Measurements from ENCODE around the gene AQP9.
"Not testable (repeated sequence)": the region's sequence is repeated elsewhere in the genome, so short reads cannot be mapped to it uniquely, and the experiment has no call there.

AQP9 gene

GRCh38 chr15:58138106-58138505 is at the start of gene AQP9:
TSS of gene AQP9 (plus strand) at chr15:58138381. CDS start at chr15:58138566, 185 bp downstream.
- no peak for DNase-seq (ENCODE audit: low spot score)

DNA sequence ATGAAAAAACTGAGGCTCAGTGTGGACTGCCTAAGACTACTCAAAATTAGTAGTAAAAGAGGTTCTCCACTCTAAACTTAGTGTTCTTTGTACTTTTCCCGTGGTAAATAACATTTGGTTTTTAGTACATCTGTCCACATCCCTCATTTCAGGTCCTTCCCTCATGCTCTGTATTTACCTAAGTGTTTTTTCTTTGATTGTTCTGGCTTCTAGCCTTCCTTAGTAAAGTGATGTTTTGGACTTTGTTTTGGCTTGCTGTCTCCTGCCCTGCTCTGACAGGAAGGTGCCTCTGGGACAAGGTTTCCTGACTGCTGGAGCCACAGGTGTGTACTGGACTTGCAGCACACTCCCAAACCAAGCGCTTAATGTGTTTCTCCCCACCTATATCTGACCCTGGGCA is 42.8 kb upstream of the AQP9 start:
- no peak for DNase-seq (ENCODE audit: low spot score)

DNA sequence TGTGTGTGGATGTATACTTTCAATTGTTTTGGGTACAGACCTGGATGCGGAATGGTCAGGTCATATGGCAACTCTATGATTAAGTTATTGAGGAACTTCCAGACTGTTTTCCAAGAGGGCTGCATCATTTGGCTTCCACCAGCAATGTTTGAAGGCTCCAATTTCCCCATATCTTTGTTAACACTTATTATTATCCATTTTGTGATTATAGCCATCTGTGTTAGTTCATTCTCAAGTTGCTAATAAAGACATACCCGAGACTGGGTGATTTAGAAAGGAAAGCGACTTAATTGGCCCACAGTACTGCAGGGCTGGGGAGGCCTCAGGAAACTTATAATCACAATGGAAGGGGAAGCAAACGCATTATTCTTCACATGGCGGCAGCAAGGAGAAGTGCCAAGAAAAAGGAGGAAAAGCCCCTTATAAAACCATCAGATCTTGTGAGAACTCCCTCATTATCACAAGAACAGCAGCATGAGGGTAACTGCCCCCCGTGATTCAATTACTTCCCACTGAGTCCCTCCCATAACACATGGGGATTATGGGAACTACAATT is 41.6 kb upstream of the AQP9 start:
- DNase-seq (ENCODE audit: low spot score), result no peak

GRCh38 chr15:58103482-58103881 is 34.7 kb upstream of the AQP9 start:
- DNase-seq (ENCODE audit: low spot score), result no peak

DNA sequence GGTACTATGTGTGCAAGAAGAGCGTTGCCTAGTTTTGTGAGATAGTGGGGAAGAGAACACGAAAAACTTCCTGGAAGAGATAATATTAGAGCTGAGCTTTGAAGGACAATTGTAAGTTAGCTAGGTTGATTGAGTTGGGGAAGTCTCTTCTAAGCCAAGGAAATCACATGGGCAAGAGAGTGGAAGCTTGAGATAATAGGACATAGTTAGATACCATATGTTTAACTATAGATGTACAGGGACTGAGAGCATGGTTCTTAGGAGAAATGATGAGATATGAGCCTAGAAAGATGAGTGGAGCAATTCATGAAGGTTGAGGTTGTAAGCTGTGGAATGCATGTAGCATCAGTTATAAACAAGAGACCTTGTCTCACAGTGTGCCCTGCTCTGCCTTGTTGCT is 30.1 kb upstream of the AQP9 start:
- DNase-seq (ENCODE audit: low spot score), result no peak

DNA sequence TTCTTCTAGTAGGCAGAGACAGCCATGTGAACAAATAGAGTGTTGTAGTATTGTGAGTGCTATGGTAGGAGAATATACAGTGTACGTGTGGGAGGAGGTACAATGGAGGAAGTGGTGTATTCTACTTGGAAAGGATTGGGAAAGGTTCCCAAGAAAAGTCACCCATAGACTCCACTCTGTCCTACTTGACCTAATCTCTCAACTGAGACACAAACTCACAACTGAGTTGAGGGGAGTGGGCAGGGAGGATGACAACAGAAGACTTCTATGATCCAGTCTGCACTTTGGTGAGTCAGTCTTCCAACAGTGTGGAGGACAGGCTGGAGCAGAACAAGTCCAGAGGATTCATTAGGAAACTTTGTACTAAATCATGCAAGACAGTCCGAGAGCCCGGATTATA is 28.8 kb upstream of the AQP9 start:
- no peak for DNase-seq (ENCODE audit: low spot score)

DNA sequence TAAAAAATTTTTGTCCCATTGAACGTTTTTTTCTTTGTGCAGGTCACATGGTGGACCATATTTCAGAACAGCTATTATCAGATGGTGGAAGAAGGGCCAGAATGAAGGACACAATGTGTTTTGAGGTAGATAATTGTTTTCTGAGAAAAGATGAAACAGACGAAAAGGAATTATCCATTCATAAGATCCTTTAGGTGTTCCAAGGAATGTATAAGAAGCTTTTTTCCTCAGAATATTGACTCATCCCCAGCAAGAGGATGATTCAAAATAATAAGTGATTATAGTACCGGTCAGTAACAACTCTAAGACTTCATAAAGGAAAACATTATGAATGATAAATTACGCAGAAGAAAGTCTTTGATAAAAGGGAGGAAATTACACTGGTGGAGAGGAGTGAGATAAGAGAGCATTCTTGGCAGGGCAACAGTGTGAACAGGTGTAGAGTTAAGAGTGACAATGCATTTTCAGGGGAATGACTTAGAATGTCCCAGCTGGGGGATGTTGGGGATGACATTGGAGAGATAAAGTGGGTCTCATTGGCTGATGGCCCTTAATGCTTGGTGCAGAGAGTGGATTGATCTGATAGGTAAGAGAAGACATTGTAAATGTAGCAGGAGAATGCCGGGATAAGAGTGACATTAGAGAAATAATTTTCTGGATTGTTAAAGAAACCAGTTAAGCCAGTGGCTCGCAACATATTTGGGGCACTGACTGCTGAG is 27.0 kb upstream of the AQP9 start:
- no peak for DNase-seq (ENCODE audit: low spot score)

DNA sequence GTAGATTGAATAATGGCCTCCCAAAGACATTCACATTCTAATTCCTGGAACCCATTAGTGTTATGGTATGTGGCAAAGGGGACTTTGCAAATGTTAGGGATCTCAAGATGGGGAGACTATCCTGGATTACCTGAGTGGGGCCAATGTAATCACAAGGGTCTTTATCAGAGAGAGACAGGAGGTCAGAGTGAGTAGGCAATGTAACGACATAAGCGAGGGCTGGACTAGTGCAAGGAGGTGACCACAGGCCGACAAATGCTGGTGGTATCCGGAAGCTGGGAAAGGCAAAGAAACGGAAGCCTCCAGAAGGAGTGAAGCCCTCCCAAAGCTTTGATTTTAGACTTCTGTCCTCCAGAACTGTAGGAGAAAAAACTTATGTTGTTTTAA is 26.5 kb upstream of the AQP9 start:
- DNase-seq (ENCODE audit: low spot score), result no peak

GRCh38 chr15:58113358-58113757 is 24.8 kb upstream of the AQP9 start:
- not testable (repeated sequence) for DNase-seq (ENCODE audit: low spot score)

GRCh38 chr15:58114388-58114787 is 23.8 kb upstream of the AQP9 start:
- no peak for DNase-seq (ENCODE audit: low spot score)

DNA sequence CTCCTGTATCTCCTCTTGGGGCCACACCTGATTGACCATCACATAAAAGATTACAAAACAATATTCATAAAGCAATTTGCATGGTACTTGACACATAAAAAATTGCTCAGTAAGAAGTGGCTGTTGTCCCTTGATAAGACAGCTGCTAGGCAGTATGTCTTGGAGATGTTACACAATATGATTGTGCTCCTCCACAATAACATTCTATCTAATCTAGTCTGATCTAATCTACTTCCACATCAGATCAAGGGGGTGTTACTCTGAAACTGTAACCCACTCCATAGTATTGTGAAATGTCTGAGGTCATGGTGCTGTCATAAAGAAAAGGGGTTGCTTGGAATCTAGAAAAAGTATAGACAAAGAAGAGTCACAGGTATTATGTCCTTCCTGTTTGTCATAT is 23.4 kb upstream of the AQP9 start:
- no peak for DNase-seq (ENCODE audit: low spot score)

GRCh38 chr15:58115692-58116091 is 22.5 kb upstream of the AQP9 start:
- DNase-seq (ENCODE audit: low spot score), result peak; percentile 45

DNA sequence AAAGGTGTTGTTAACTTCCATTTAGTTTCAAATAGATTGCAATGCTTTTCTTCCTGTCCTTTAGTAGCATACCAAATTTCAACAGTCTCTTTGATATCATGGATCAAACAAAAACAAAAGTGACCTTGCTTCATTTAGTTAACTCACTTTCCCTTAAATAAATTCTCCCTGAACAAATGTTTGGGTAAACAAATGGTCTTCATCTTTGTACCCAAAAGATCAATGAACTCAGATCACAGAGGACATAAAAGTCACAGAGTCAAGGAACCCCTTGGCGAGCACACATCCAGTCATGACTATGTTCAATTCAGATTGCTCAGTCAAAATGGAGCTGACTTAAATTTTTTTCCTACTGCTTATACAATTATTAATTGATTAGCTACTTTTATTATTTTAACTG is 20.6 kb upstream of the AQP9 start:
- DNase-seq (ENCODE audit: low spot score), result no peak

GRCh38 chr15:58118272-58118671 is 19.9 kb upstream of the AQP9 start:
- DNase-seq (ENCODE audit: low spot score), result no peak

DNA sequence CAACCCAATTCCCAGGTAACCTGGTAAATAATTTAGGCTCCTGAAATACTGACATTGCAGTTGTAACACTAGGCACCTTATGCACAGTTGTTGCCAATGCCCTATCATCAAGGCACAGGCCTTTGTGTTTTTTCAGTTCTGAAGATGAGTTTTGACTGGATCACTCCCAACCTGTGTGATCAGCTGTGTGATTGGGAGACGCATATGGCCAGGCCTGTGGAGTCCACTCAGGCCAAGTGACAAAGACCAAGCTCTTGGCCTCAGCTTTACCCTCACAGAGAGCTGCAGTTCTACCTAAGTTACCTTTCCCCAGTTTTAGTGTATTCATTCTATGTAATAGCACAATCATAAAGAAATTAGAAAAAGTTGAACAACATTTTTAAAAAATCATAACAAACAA is 19.2 kb upstream of the AQP9 start:
- DNase-seq (ENCODE audit: low spot score), result no peak

DNA sequence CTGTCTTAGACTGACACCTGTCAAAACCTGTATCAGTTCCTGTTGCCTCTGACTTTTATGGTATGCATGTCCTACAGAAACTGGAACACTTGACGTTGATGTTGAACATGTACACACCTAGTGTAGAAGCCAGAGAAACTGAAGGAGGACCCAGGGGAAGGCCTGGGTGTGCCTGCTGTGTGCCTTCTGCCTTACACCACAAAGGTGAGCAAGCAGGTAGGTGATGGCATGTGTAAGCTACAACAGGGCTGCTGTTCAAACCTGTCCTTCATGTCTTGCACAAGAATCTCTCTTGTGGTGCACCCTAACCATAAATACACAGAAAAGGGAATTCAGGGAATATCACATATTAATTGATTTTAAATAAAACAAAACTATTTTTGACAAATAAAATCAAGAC is 13.6 kb upstream of the AQP9 start:
- no peak for DNase-seq (ENCODE audit: low spot score)

- no peak for DNase-seq (ENCODE audit: low spot score)
These were observed 12.8 kb upstream of the AQP9 start for GRCh38 chr15:58125333-58125732.

- no peak for DNase-seq (ENCODE audit: low spot score)
These were observed 3.3 kb upstream of the AQP9 start for GRCh38 chr15:58134886-58135285.

GRCh38 chr15:58135511-58136174 is 2.5 kb upstream of the AQP9 start:
- DNase-seq (ENCODE audit: low spot score), result no peak

DNA sequence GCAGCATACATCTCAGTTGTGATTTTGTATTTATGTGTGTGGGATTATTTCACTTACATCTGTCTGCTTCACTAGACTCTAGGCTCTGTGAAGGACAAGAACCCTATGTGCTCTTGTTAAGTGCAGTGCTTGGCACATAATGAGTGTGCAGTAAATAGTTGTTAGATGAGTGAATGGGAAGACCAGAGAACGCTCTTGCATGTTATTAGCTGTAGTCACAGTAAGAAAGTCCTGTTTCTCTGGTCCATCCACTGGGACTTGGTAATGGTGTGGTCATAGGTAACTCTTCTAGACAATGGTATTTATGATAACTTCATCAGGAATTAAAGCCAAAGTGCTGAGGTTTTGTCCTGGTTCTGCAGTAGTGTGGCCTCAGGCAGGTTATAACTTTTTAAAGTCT is 1.4 kb upstream of the AQP9 start:
- peak; percentile 65 for DNase-seq (ENCODE audit: low spot score)

- no peak for DNase-seq (ENCODE audit: low spot score)
These were observed 495 bp upstream of the AQP9 start for GRCh38 chr15:58137686-58138085.

- DNase-seq (ENCODE audit: low spot score), result no peak
These were observed 1.3 kb downstream of the AQP9 start for GRCh38 chr15:58139276-58139988.

GRCh38 chr15:58139989-58140522 is 1.9 kb downstream of the AQP9 start:
- no peak for DNase-seq (ENCODE audit: low spot score)

Measured in kidney tubule cell (primary cell).